ENCODE results near the gene C12orf75.

DNA sequence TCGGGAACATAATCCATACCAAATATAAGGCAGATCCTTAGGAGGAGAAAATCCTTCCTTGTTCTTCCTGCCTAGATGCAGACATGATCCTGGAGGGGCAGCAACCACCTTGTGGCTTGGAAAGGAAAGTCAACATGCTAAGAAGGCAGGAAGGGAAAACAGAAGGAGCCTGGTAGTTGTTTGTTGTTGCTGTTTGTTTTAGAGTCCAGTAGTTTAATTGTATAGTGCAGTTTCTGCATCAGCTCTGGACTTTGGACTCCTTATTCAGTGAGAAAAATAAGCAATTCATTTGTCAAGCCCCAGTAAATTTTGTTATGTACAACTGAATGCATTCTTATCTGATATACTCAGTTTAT lies 48.8 kb upstream of the C12orf75 start:
- TF ChIP-seq, protein P1, sequence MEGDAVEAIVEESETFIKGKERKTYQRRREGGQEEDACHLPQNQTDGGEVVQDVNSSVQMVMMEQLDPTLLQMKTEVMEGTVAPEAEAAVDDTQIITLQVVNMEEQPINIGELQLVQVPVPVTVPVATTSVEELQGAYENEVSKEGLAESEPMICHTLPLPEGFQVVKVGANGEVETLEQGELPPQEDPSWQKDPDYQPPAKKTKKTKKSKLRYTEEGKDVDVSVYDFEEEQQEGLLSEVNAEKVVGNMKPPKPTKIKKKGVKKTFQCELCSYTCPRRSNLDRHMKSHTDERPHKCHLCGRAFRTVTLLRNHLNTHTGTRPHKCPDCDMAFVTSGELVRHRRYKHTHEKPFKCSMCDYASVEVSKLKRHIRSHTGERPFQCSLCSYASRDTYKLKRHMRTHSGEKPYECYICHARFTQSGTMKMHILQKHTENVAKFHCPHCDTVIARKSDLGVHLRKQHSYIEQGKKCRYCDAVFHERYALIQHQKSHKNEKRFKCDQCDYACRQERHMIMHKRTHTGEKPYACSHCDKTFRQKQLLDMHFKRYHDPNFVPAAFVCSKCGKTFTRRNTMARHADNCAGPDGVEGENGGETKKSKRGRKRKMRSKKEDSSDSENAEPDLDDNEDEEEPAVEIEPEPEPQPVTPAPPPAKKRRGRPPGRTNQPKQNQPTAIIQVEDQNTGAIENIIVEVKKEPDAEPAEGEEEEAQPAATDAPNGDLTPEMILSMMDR (IDR thresholded peaks at IDR 0.05), result no peak
- TF ChIP-seq POLR2A (IDR thresholded peaks at IDR 0.05), result no peak
